CD14-positive monocyte (primary cell): ENCODE results near the gene HTRA2. TPM values are rescaled to one million over a fixed set of nuclear protein-coding genes. Genes with fewer than 3 reads are reported as not detected.
A peak's percentile ranks its signal among the peaks of the same experiment; 100 is the strongest.

ENCODE experiments used
- DNase-seq, 3 donors: peaks; one replicate each; pipeline ENCODE4 v3.0.0-alpha.2; 2011 to 2022
- H2AFZ ChIP-seq: 2 replicates; pipeline ENCODE4 v1.6.0; 2012; ENCODE audit warnings: mild to moderate bottlenecking, low read depth, low read length, inconsistent platforms; ENCODE audit not compliant: insufficient read depth, poor library complexity, severe bottlenecking
- H3K27ac ChIP-seq, 2 donors: 1 replicate in 1 of 2; 2 replicates in 1 of 2; pipeline ENCODE4 v1.5.1; 2012 to 2013; ENCODE audit warnings: low read length in 2 of 2, control low read depth in 1 of 2, inconsistent platforms in 1 of 2, low read depth in 1 of 2, mild to moderate bottlenecking in 1 of 2
- H3K27me3 ChIP-seq, 2 donors: one replicate each; pipeline versions ENCODE4 v1.6.0 to v1.6.1; 2011 to 2013; ENCODE audit warnings: low read length in 2 of 2; ENCODE audit not compliant: control insufficient read depth in 2 of 2, insufficient read depth in 2 of 2
- H3K36me3 ChIP-seq, 2 donors: replicated peaks in 1 of 2; 1 replicate in 1 of 2; 2 replicates in 1 of 2; pipeline versions ENCODE4 v1.5.1 to v1.6.1; 2012 to 2013; ENCODE audit warnings: low read length in 2 of 2, control low read depth in 1 of 2, inconsistent platforms in 1 of 2, mild to moderate bottlenecking in 1 of 2; ENCODE audit not compliant: insufficient read depth in 2 of 2, control insufficient read depth in 1 of 2
- H3K4me1 ChIP-seq, 2 donors: 1 replicate in 1 of 2; 2 replicates in 1 of 2; pipeline versions ENCODE4 v1.5.1 to v1.6.1; 2012 to 2013; ENCODE audit warnings: low read length in 2 of 2, control low read depth in 1 of 2, inconsistent platforms in 1 of 2, mild to moderate bottlenecking in 1 of 2, moderate library complexity in 1 of 2; ENCODE audit not compliant: insufficient read depth in 2 of 2, control insufficient read depth in 1 of 2
- H3K4me2 ChIP-seq: replicated peaks from 2 replicates; pipeline ENCODE3; 2012; ENCODE audit warnings: low read length, moderate library complexity, mild to moderate bottlenecking; ENCODE audit not compliant: poor library complexity, severe bottlenecking; ENCODE audit errors: extremely low read depth
- H3K4me3 ChIP-seq, 3 experiments: fragments of 200-600 bp in 1 of 3; sonication (generic) in 1 of 3; replicated peaks in 1 of 3; 1 replicate in 2 of 3; 2 replicates in 1 of 3; pipeline ENCODE4 v1.5.1; 2011 to 2013; ENCODE audit warnings: low read length in 3 of 3, mild to moderate bottlenecking in 3 of 3, control low read depth in 2 of 3, low read depth in 2 of 3, inconsistent platforms in 1 of 3, moderate library complexity in 1 of 3
- H3K79me2 ChIP-seq: 2 replicates; pipeline ENCODE4 v1.6.0; 2012; ENCODE audit warnings: mild to moderate bottlenecking, control low read depth, inconsistent platforms, low read length, moderate library complexity; ENCODE audit not compliant: insufficient read depth
- H3K9ac ChIP-seq: 2 replicates; pipeline ENCODE4 v1.6.0; 2017; ENCODE audit warnings: low read length, mild to moderate bottlenecking; ENCODE audit not compliant: insufficient read depth, poor library complexity, severe bottlenecking
- H3K9me3 ChIP-seq, 2 donors: replicated peaks in 1 of 2; 1 replicate in 1 of 2; 2 replicates in 1 of 2; pipeline versions ENCODE4 v1.5.1 to v1.6.1; 2012 to 2013; ENCODE audit warnings: low read length in 2 of 2, control low read depth in 1 of 2; ENCODE audit not compliant: control insufficient read depth in 1 of 2, insufficient read depth in 1 of 2
- H4K20me1 ChIP-seq: 2 replicates; pipeline ENCODE4 v1.6.0; 2012; ENCODE audit warnings: mild to moderate bottlenecking, low read length, control low read depth, moderate library complexity; ENCODE audit not compliant: insufficient read depth
- H3K27ac Mint-ChIP-seq, 7 donors: one replicate each; pipeline ENCODE4 v1.8.0; 2020; ENCODE audit warnings: mild to moderate bottlenecking in 7 of 7, mixed read lengths in 7 of 7, moderate library complexity in 6 of 7, inconsistent platforms in 2 of 7
- H3K27me3 Mint-ChIP-seq, 3 donors: one replicate each; pipeline ENCODE4 v1.8.0; 2021 to 2022; ENCODE audit warnings: low read depth in 3 of 3, mild to moderate bottlenecking in 3 of 3, mixed read lengths in 3 of 3, moderate library complexity in 3 of 3, inconsistent platforms in 1 of 3
- H3K36me3 Mint-ChIP-seq, 2 donors: one replicate each; pipeline ENCODE4 v1.8.0; 2020; ENCODE audit warnings: mixed read lengths in 2 of 2, inconsistent platforms in 1 of 2, mild to moderate bottlenecking in 1 of 2
- H3K4me1 Mint-ChIP-seq: one replicate; pipeline ENCODE4 v1.8.0; 2020; ENCODE audit warnings: mild to moderate bottlenecking, mixed read lengths
- H3K4me3 Mint-ChIP-seq, 2 donors: one replicate each; pipeline ENCODE4 v1.8.0; 2020; ENCODE audit warnings: mild to moderate bottlenecking in 2 of 2, mixed read lengths in 2 of 2, moderate library complexity in 1 of 2
- H3K9me3 Mint-ChIP-seq, 7 donors: one replicate each; pipeline ENCODE4 v1.8.0; 2020 to 2022; ENCODE audit warnings: mixed read lengths in 7 of 7, mild to moderate bottlenecking in 6 of 7, moderate library complexity in 6 of 7, inconsistent platforms in 2 of 7
- CTCF ChIP-seq: fragments of 200-600 bp; IDR thresholded peaks from one replicate; pipeline ENCODE4 v1.8.0; 2022; ENCODE audit warnings: antibody characterized with exemption, mild to moderate bottlenecking
- WGBS: methylation state at CpG from one replicate; pipeline ENCODE4 v1.1.5; 2013; ENCODE audit warnings: missing lambda C conversion rate; ENCODE audit not compliant: insufficient coverage; 5-methylcytosine and 5-hydroxymethylcytosine counted together
- intact Hi-C, 2 donors: fragments of 100-400 bp; cut with micrococcal nuclease; formaldehyde crosslinking; loops; one replicate each; pipeline versions ENCODE4 v1.15.0 to v1.15.1; 2023
- polyA plus RNA-seq, 3 donors: library from polyadenylated mRNA; depleted of rRNA in 1 of 3; unstranded in 2 of 3; stranded (reverse) in 1 of 3; fragments of 300-500 nt in 2 of 3; fragments of >200 nt in 1 of 3; fragmentation: Illumina TruSeq in 2 of 3; gene quantifications; 1 replicate in 2 of 3; 2 replicates in 1 of 3; pipeline ENCODE4 v1.2.3, GENCODE V29; 2012 to 2021

HTRA2 gene
- polyA plus RNA-seq, 3 donors: 11.3 to 20.5 (median 15.0) TPM

DNA sequence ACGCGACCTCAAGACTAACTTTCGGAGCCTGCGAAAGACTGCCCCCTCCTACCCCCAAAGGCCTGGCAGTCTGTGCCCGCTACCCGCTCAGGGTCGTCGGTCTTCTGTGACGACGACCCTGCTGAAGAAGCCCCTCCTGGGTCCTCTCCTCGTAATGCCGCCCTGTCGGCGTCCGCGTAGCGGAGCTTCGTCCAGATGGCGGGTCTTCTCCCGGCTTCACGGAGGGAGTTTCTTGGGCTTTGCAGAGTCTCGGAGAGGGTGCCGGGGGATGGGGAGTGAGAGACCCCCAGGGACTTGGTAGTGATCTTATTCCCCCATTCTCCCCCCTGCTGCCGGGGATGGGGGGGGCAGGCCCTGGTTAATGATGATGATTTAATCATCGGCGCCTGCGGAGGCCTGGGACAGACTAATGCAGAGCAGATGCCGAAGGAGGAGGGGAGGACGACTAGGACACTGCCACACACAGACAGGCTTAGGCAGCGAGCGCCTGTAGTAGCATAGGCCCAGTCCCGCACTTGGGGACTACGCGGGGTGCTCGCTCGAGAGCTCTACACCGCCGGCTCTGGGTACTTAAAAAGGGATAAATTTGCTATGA lies 21.7 kb upstream of the HTRA2 start:
- Histone ChIP-seq H3K4me2 (peak overlapping the region; percentile 96), H3K4me1 (peaks cover 47 to 52% of the 10 kb centered on the region in 2 donors), H3K9ac (peak overlapping the region; percentile 88), H3K79me2 (peaks cover 28% of the 10 kb centered on the region), H3K4me3 (peak overlapping the region; percentile 61 to 88 (median 79)), H3K36me3 (no peaks in the 10 kb centered on the region), H3K9me3 (peaks cover 0 to 4% of the 10 kb centered on the region in 2 donors), H4K20me1 (no peaks in the 10 kb centered on the region), H3K27me3 (peaks cover 30 to 51% of the 10 kb centered on the region in 2 donors), H2AFZ (peak overlapping the region; percentile 99), H3K27ac (peak overlapping the region; percentile 95 to 98)
- WGBS: 14% methylated on average over 19 of the region's 38 CpGs
- Mint-ChIP-seq H3K4me3 (peak overlapping the region; percentile 96 to 100), H3K9me3 (peaks cover 0 to 16% (median 11%) of the 10 kb centered on the region in 7 donors), H3K4me1 (peaks cover 54% of the 10 kb centered on the region), H3K27me3 (peaks cover 43 to 58% (median 48%) of the 10 kb centered on the region in 3 donors), H3K36me3 (peaks cover 27 to 36% of the 10 kb centered on the region in 2 donors), H3K27ac (peak overlapping the region; percentile 98 to 100 (median 100))
- intact Hi-C loops: loop anchor here in 1 of 2 donors (1.0 kb wide), 1 partner anchor 21 kb away; the partner anchor contains the start of genes AUP1 and HTRA2
- TF ChIP-seq CTCF: no peak
- peak in 1 of 3 donors; percentile 19 for DNase-seq

GRCh38 chr2:74510272-74510671 lies 19.5 kb upstream of the HTRA2 start:
- no peak overlapping the region for H3K4me3 ChIP-seq
- H2AFZ ChIP-seq: no peak overlapping the region
- intact Hi-C loops: no loop called here
- Mint-ChIP-seq H3K27me3 (peaks cover 56 to 74% (median 64%) of the 10 kb centered on the region in 3 donors), H3K9me3 (peaks cover 0 to 22% (median 14%) of the 10 kb centered on the region in 7 donors), H3K4me1 (peaks cover 45% of the 10 kb centered on the region), H3K27ac (no peak overlapping the region), H3K4me3 (peak overlapping the region in 1 of 2 donors; percentile 87), H3K36me3 (peaks cover 15 to 26% of the 10 kb centered on the region in 2 donors)
- no peak overlapping the region for H3K9ac ChIP-seq
- no peak for DNase-seq
- peaks cover 49 to 74% of the 10 kb centered on the region in 2 donors for H3K27me3 ChIP-seq
- no peak overlapping the region for H3K27ac ChIP-seq
- peaks cover 39 to 46% of the 10 kb centered on the region in 2 donors for H3K4me1 ChIP-seq
- peaks cover 0 to 8% of the 10 kb centered on the region in 2 donors for H3K9me3 ChIP-seq
- H4K20me1 ChIP-seq: no peaks in the 10 kb centered on the region
- H3K36me3 ChIP-seq: no peaks in the 10 kb centered on the region
- 73% methylated on average over 2 of the region's 4 CpGs for WGBS
- TF ChIP-seq CTCF: no peak
- no peak overlapping the region for H3K4me2 ChIP-seq
- peaks cover 17% of the 10 kb centered on the region for H3K79me2 ChIP-seq
